Activated CD8-positive, alpha-beta memory T cell treated with anti-CD3 and anti-CD28 coated beads for 48 hours (primary cell): Measurements from ENCODE around the gene GATA1.

Experiments used
- DNase-seq, 3 experiments: peaks; one replicate each; pipeline ENCODE4 v3.0.0-alpha.2; 2020; ENCODE audit warnings: low read depth in 2 of 3, low spot score in 2 of 3

The GATA1 gene

DNA sequence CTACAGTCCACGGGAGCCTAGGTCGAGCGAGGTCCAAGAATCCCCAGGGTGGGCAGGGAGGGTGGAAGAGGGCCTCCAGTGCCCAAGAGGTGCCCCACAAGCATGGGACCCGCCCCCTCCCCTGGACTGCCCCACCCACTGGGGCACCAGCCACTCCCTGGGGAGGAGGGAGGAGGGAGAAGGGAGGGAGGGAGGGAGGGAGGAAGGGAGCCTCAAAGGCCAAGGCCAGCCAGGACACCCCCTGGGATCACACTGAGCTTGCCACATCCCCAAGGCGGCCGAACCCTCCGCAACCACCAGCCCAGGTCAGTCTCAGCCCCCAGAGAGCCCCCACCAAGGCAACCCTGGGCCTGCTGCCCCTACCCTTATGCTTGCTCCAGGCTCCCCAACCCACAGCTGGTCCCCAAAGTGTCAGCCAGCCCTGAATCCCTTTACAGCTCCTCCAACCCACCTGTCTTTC is at the start of gene GATA1:
TSS of gene GATA1 (plus strand) at position 250 of the 460 bp plus-strand sequence. CDS start 4,520 bp downstream, outside the sequence.
- DNase-seq, result no peak

DNA sequence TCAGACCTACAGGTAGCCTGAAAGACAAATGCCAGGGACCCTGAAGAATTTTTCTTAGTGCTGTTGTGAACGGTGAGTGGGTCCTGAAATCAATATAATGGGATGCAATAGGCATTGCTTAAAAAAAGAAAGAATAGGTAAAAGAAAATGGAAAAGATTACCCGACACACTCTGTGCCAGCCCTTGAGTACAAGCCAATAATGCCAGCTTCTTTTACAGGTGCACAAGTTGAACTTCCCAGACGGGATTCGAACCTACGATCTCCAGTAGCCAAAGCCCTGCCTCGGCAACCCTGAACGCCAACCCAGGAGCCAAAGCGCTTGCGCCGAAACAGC is 49.5 kb upstream of the GATA1 start:
- no peak for DNase-seq

DNA sequence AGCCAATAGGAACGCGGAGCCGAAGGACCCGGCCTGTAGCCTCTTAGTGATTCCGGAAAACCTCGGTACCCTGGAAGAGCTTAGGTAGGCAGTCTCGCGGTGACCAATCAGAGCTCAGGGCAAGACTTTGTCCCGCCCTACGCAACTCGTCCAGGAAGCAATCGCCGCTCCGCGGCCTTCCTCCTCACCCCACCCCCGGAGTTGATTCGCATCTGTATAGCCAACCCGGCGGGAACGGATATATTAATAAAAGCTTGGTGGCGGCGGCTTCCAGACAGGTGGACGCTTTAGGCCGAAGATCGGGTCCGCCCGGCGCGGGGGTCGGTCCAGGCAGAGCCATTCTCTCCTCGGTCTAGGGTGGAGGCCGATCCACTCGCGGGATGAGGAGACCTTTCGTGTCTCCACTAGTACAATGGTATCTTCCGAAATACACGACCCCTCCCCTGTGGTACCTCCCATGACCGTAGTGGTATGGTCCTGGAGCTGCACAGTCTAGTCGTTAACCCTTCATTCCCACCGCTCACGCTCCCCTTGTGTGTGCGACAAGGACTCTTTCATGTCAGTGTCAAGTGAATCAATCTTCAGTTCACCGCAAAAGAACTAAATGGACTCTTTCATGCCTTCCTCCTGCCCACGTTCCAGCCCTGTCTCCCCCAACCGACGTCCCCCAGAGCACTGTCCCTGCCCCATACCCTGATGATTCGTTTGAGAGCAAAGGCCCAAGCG is 49.0 kb upstream of the GATA1 start:
- DNase-seq, result peak; percentile 34 to 63 (median 60)

DNA sequence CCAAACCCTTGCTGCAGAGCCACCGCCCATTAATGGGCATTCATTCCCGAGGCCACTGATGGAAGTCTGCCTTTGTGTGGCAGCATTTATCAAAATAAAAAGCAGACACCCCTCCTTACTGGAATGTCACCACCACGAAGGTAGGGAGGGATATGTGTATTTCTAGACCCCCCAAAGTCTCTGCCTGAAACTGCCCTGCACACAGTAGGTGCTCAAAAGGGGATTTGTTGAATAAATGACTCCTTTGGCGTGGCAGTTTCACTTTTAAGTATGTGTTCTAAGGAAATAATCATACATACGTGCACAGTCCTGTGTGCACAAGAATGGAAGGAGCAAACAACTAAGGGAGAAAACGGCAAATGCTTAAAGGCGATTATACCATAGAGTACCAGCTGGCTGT is 48.5 kb upstream of the GATA1 start:
- no peak for DNase-seq

DNA sequence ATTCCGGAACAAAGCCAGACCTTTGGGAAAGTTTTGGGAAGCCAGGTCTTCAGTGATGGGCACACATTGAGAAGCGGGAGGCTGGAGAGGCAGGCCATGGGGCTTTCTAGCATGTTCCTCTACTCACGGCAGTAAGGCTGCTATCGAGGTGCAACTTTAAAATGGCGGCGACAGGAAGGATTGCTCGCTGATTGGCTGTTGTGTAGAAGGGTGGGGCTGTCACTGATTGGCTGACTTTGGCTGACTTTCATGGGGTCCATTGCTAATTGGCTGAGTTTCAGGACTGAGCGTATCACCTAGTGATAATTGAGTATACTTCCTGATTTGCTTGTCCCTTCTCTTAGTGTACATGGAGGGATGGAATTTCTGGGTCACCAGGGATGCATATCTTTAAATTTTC is 44.6 kb upstream of the GATA1 start:
- no peak for DNase-seq

DNA sequence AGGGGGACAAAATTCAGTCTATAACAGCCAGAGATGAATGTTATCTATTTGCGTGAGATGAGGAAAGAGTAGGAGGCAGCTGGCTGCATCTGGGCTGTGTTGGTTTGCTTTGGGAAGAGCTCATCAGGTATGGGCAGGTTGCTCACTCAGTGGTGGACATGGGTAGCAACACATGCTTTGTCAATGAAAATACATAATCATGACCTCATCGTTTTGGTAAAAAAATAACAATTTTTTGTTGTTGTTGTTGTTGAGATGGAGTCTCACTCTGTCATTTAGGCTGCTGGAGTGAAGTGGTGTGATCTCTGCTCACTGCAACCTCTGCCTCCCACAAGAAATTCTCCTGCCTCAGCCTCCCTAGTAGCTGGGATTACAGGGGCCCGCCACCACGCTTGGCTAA is 41.2 kb upstream of the GATA1 start:
- DNase-seq, result no peak

DNA sequence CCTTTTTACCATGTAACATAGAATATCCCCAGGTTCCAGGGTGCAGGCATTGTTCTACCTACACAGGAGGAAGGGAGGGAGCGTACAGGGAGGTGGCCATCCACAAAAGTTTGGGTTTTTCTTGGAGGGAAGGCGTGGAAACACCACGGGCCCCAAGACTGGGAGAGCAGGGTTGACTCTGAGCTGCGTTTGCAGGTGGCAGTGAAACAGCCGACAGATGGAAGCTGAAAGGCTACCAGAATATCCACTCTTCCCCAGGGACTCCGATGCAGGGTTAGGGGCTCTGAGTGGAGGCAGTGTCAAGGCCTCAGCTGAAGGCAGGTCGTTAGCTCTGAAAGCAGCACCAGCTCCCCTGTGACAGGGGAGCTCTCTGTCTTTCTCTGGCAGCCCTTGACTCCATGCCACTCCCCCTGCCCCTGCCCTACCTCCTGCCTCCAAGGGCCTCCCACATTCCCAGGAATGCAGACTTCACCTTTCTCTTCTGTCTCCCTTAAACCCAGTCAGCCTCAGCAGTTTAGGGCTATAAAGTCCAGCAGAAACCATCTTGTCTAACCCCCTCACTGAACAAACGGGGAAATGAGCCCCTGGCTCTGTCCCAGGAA is 38.9 kb upstream of the GATA1 start:
- DNase-seq, result no peak

DNA sequence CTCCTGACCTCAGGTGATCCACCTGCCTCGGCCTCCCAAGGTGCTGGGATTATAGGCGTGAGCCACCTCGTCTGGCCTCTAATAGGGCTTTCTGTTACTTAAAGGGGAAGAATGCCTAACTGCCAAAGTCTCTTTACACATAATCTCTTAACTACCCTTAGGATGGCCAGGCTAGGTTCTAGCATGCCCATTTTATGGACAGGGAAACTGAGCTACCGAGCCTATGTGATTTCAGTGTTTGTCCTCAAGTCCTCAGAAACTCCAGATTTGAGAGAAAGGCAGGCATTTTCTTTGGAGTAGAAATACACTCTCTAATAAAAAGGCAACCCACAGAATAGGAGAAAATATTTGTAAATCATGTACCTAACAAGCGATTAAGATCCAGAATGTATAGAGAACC is 37.2 kb upstream of the GATA1 start:
- no peak for DNase-seq

DNA sequence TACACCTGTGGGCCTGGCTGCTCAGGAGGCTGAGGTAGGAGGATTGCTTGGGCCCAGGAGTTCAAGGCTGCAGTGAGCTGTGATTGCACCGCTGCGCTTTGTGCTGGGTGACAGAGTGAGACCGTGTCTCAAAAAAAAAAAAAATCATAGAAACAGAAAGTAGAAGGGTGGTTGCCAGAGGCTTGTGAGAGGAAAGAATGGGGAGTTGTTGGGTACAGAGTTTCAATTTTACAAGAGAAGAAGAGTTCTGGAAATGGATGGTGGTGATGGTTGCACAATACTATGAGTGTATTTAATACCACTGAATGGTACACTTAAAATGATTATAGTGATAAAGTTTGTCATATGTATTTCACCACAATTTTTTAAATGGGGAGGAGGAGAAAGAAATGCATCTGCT is 35.0 kb upstream of the GATA1 start:
- no peak for DNase-seq

DNA sequence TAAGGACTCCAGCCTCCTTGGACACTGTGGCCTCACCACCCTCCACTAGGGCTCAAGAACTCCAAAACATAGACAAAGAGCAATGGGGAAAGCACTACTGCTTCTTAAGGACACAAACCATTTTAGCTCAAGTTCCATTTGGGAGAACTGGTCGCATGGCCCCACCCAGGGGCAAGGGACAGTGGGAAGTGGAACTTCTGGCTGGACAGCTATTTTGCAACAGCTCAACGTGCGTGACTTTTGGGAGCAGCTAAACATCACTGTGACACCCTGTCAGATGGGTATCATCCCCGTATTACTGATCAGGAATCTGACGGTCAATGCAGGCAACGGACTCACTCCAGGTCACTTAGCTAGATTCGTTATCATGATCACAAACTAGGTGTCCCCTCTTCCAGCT is 33.9 kb upstream of the GATA1 start:
- DNase-seq, result no peak

DNA sequence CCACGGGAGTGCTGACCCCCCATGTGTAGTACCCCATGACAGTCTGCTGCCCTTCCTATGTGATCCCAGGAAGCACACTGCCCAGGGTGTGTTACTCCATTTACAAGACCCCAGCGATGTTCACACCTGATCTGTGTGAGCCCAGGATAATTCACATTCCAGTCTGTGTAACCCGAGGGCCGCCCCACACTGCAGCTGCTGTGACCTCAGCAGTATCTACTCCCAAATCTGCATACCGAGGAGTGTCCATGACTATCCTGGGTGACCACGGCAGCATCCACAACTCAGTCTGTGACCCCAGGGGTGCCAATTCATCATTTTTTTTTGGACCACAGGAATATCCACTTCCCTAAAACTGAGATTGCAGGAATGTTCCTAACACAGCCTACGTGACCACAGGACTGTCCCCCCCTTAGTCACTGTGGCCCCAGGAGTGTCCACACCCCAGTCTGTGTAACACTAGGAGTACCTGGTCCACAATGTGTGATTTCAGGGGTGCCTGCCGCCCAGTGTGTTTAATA is 32.6 kb upstream of the GATA1 start:
- no peak for DNase-seq

DNA sequence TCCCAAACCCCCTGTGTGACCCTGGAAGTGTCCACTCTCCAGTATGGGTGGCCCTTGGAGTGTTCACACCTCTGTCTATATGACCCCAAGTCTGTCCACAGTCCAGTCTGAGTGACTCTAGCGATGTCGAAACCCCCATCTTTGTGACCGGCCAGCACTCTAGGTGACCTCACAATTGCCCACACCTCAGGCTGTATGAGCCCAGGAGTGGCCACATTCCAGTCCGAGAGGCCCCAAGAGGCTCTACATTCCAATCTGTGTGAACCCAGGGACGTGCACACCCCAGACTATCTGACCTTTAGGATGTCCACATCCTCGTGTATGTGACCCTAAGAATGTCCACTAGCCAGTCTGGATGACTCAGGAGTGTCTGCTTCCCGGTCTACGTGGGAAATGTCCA is 32.2 kb upstream of the GATA1 start:
- no peak for DNase-seq

DNA sequence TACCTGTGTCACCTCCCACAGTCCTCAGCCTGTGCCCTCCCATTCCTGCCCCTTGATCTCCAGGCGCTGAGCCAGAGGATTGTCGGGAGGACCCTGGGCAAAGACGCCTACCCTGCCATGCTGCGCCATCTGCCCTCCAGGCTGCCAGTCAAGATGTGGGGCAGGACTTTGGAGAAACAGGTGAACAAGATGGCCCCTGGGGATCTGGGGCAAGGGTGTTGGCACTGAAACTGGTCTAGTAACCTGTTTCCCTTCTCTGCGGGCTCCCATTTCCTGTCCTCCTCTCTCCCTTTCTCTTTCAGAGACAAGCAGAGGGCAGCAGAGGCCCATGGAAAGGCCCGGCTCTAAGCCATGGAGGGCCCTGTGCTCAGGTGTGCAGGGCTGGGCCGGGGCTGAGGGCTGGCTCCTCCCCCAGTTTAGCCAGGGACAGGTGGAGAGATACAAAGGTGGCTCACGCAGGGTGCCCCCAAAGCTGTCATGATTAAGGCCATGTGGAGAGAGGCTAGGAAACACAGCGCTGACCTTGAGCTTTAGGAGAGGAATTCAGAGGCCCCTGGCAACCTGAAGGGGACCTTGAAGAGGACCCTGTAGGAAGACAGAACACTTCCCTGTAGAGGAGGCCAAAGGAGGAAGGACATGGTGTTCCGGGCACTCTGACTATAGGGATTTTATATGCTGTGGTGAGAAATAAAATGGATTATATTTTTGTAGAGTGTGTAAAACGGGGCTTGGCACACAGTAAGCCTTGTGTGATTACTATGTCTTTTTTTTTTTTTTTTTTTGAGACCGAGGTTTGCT is 24.5 kb upstream of the GATA1 start, which contains the start of gene GLOD5:
TSS of gene GLOD5 (plus strand) at position 74 of the 798 bp plus-strand sequence. CDS start at position 118, 44 bp downstream.
- DNase-seq, result no peak

DNA sequence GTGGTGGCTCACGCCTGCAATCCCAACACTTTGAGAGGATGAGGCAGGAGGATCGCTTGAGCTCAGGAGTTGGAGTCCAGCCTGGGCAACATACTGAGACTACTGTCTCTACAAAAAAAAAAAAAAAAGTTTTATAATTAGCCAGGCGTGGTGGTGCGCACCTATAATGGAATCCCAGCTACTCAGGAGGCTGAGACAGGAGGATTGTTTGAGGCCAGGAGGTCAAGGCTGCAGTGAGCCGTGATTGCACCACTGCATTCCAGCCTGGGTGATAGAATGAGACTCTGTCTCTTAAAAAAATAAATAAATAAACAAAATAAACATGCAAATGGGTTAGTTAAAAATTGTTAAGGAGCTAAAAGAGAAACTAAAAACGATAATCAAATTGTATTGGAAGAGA is 17.2 kb upstream of the GATA1 start:
- no peak for DNase-seq

DNA sequence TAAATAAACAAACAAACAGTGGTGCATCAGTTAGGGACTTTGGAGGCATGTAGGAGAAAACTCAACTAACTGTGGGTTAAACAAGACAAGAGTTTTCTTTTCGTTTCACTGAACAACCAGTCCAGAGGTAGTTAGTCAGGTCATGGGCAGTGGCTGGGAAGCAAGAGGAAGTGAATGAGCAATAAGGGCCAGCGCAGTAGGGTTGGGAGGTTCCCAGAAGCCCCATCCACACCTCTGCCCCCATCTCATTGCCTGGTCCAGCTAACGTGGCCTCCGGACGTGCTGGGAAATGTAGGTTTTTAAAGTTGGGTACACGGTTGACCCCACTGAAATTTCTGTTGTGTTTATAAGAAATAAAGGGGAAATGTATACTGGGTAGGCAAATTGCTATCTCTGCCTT is 16.1 kb upstream of the GATA1 start:
- no peak for DNase-seq

DNA sequence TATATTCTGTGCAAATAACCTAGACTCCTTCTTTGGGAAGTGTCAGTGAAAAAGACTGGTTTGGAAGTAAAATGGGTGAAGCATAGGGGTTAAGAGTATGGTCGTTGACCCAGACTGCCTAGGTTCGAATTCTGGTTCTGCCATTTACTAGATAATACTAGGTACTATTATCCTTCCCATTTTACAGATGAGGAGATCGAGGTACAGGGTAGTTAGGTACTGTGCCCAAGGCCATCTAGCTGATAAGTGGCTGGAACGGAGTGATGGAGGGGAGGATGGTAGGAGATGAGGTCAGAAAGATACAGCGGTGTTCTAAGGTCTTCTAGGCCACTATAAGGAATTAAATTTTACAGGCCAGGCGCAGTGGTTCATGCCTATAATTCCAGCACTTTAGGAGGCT is 13.8 kb upstream of the GATA1 start:
- DNase-seq, result no peak

DNA sequence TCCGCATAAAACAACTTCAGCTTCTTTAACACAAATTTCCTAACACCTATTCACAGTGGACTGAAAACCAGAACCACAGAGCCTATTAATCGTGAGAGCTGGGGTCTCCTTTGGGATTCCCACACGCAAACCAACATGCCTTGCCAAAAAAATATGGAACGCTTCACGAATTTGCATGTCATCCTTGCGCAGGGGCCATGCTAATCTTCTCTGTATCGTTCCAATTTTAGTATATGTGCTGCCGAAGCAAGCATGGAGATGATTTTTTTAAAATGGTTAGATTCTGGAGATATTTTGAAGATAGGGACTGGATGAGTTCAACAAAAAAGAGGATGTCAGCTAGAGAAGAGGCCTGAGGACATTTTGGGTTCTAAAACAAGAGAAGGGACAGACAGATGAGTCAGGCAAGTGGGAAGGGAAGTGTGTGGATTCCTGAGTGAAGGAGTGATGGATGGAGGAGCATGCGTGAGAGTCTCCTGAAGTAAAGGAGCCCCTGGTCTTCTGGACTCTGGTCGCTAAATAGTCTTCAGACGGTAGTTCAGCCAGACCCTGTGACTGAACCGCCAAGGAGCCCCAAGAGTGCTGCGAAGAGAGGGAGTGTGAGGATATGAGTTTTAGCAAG is 9.5 kb upstream of the GATA1 start:
- no peak for DNase-seq

DNA sequence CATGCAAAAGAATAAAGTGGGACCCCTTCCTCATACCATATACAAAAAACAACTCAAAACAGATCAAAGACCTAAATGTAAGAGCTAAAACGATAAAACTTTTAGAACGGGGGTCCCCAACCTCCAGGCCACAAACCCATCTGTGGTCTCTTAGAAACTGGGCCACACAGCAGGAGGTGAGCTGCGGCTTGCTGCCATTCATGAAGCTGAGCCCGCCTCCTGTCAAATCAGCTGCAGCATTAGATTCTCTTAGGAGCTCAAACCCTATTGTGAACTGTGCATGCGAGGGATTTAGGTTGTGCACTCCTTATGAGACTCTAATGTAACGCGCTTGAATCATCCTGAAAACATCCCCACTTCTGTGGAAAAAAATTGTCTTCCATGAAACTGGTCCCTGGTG is 7.0 kb upstream of the GATA1 start:
- no peak for DNase-seq

DNA sequence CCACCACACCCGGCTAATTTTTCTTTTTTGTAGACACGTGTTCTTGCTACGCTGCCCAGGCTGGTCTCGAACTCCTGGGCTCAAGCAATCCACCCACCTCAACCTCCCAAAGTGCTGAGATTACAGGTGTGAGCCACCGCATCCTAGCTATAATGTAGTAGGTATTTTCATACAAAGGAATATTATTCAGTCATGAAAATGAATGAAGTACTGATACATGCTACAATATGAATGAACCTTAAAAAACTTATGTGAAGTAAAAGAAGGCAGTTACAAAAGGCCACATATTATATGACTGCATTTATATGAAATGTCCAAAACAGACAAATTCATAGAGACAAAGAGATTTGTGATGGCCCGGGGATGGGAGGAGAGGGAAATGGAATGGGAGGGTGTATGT is 4.7 kb upstream of the GATA1 start:
- no peak for DNase-seq

DNA sequence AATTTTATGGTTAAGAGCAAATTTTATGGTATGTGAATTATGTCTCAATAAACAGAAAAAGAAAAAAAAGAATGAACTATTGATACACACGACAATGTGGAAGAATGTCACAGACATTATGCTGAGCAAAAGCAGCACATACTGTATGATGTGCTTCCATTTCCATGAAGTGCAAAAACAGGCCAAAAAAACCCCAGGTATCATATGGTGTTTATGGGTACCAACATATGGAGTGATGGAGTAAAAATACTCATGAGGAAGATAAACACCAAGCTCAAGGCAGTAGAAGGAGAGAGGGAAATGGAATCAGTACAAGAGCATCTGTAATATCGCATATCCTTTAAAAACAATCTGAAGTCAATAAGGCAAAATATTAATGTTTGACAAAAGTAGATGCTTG is 4.2 kb upstream of the GATA1 start:
- no peak for DNase-seq

DNA sequence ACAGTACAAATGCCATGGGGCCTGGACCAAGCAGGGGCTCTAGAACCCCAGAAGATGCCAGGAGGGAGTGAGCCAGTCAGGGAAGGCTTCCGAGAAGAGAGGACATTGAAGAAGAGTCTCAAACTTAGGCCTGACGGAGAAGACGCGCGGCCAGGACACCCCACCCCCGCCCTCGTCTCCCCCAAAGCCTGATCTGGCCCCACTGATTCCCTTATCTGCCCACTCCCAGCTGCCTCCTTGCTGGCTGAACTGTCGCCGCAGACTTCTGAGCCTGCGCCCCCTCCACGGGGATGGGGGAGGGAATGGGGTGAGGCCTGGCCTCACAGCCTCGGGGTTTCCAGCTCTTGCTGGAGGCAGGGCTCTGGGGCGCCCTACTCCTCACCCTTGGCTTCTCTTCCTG is 3.6 kb upstream of the GATA1 start:
- no peak for DNase-seq

DNA sequence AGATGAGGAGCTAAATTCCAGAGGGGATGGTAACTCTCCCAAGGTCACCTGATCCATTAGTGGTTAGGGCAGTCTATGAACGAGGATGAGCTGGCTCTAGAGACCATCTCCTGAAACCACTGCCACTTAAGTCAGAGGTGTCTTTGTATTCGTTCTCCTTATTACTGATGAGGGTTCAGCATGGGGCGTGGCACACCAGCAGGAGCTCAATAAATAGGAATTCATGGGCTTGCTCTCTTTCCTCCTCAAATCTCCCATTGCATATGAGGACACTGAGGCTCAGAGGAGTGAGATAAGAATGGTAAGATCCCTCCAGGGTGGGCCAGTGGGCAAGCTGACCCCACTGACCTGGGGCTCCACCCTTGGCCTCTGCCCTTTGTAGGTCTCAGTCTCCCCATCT is 1.7 kb upstream of the GATA1 start:
- no peak for DNase-seq
